ENCODE results near the gene MPPED2. TPM values are rescaled to one million over a fixed set of nuclear protein-coding genes. Genes with fewer than 3 reads are reported as not detected.

MPPED2 gene
- total RNA-seq, 5 donors from 2014 or later (not counting 1 experiment from before 2014, with no cell fraction given): 0.58 to 8.1 (median 0.99) TPM

DNA sequence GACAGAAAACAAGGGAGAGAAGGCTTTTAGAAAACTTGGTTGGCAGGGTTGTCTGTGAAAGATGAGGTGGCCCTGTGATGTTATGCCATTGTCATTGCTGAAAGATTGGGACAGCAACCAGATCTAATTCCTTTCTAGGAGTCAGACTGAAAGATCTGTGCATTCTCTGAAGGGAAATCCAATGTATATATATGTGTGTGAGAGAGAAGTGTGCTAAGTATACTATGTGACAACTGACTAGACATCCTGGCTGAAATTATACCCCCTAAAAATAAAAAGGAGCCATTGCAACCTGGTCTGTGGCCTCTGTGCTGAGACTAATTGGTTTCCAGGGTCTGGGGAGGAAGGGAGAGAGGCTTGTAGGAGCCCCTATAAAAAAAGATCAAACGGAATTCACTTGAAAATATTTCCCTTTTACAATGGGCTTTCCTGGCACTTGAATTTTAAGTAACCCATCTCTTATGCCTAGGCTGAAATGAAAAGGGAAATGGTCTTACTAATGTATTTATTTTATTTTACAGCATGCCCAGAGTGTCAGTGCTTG, 1.2 kb upstream of the MPPED2 start:
- ChIA-PET CTCF (no interaction called here), POLR2A (no interaction called here)
- H3K4me3 Mint-ChIP-seq: peak overlapping the region in 2 of 3 donors; percentile 18 to 65
- peaks cover 2 to 23% (median 11%) of the 10 kb centered on the region in 3 donors for H3K4me1 Mint-ChIP-seq
- Histone ChIP-seq H3K27ac (ENCODE audit: low read length) (no peak overlapping the region), H3K4me1 (ENCODE audit: control insufficient read depth in 1 of 2, extremely low read depth in 1 of 2, insufficient read depth in 2 of 2, low read length in 2 of 2) (peaks cover 2 to 3% of the 10 kb centered on the region in 2 experiments), H3K9me3 (no peaks in the 10 kb centered on the region), H3K36me3 (ENCODE audit: control insufficient read depth in 2 of 2, extremely low read depth in 1 of 2, insufficient read depth in 1 of 2, low read length in 1 of 2) (no peaks in the 10 kb centered on the region), H3K4me3 (ENCODE audit: control insufficient read depth in 1 of 2, extremely low read depth in 1 of 2, low read length in 1 of 2) (no peak overlapping the region), H3K27me3 (replicated peaks in 1 of 2; ENCODE audit: control insufficient read depth in 2 of 2, extremely low read depth in 1 of 2, insufficient read depth in 2 of 2, low read length in 1 of 2) (peaks cover 9 to 27% of the 10 kb centered on the region in 2 experiments)
- ATAC-seq (replicated peaks in 1 of 4) (no peak), DNase-seq (no peak)
- no peak overlapping the region for H3K27ac Mint-ChIP-seq
- H3K27me3 Mint-ChIP-seq: peaks cover 14 to 39% of the 10 kb centered on the region in 2 donors
- no peaks in the 10 kb centered on the region for H3K9me3 Mint-ChIP-seq
- no peaks in the 10 kb centered on the region for H3K36me3 Mint-ChIP-seq
- no CpG with 5 or more reads among the region's 1 CpG for WGBS (ENCODE audit: insufficient coverage)

DNA sequence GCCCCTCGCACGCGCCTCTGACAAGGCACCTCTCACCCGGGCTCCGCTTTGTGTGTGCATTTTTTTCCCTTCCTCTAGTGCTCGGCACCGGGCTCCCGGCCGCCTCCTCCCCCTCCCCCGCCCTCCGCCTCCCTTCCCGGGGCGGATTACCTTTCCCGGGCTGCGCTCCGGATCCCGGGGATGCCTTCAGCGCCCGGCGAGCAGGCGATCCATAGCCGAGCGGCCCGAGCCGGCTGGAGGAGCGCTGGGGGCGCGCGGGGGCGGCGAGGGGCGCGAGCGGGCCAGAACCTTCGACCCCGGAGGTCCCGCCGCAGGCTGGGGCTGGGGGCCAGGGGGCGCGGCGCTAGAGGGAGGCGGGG, 282 bp downstream of the MPPED2 start:
- peaks cover 9 to 27% of the 10 kb centered on the region in 2 experiments for H3K27me3 ChIP-seq (replicated peaks in 1 of 2; ENCODE audit: control insufficient read depth in 2 of 2, extremely low read depth in 1 of 2, insufficient read depth in 2 of 2, low read length in 1 of 2)
- peaks cover 2 to 3% of the 10 kb centered on the region in 2 experiments for H3K4me1 ChIP-seq (ENCODE audit: control insufficient read depth in 1 of 2, extremely low read depth in 1 of 2, insufficient read depth in 2 of 2, low read length in 2 of 2)
- peaks cover 17 to 43% of the 10 kb centered on the region in 2 donors for H3K27me3 Mint-ChIP-seq
- H3K27ac Mint-ChIP-seq: no peak overlapping the region
- H3K4me3 ChIP-seq (ENCODE audit: control insufficient read depth in 1 of 2, extremely low read depth in 1 of 2, low read length in 1 of 2): peak overlapping the region in 1 of 2 donors; percentile 38
- DNase-seq (no peak), ATAC-seq (replicated peaks in 1 of 4) (peak in 2 of 4 experiments; percentile 13 to 28)
- H3K36me3 Mint-ChIP-seq: no peaks in the 10 kb centered on the region
- no peaks in the 10 kb centered on the region for H3K36me3 ChIP-seq (ENCODE audit: control insufficient read depth in 2 of 2, extremely low read depth in 1 of 2, insufficient read depth in 1 of 2, low read length in 1 of 2)
- no peaks in the 10 kb centered on the region for H3K9me3 Mint-ChIP-seq
- 1% methylated on average over 24 of the region's 42 CpGs for WGBS (ENCODE audit: insufficient coverage)
- CTCF ChIA-PET: no interaction called here
- H3K4me1 Mint-ChIP-seq: peaks cover 2 to 24% (median 11%) of the 10 kb centered on the region in 3 donors
- POLR2A ChIA-PET: no interaction called here
- H3K9me3 ChIP-seq: no peaks in the 10 kb centered on the region
- peak overlapping the region in 2 of 3 donors; percentile 47 to 65 for H3K4me3 Mint-ChIP-seq
- H3K27ac ChIP-seq (ENCODE audit: low read length): no peak overlapping the region

DNA sequence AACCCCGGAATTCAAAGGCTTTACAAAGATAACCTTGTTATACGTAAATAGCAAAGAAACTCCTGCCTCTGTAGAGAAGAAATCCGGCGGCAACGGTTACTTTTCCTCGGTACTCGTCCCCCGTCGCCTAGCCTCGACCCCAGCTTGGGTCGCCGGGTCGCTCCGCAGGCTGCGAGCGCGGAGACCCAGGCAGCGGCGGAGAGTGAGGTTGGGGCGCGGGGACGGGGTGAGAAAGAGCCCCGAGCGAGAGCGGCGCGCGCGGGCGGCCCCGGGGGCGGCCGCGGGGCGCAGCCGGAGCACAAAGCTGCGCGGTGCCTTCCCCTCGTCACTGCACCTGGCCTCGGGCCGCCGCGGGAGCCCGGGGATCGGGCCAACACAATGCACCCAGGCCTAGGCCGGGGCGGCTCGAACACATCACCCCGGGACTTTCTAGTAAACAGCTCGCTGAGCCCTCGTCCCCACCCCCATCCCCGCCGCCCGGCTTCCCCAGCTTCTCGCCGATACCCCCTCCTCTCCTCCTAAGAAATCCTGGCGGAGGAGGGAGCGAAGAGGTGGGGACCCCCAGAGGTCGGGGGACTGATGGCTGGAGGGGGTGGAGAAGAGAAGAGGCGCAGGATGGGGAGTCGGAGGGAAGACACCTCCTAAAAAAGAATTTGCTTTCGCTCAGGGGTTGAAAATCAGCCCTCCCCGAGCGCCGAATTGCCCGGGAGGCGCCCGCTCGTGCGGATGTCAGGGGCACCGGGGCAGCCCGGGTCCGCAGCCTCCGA, 845 bp downstream of the MPPED2 start:
- peak; percentile 40 to 69 (median 46) for ATAC-seq (replicated peaks in 1 of 4)
- H3K27me3 Mint-ChIP-seq: peaks cover 17 to 43% of the 10 kb centered on the region in 2 donors
- Histone ChIP-seq H3K27ac (ENCODE audit: low read length) (no peak overlapping the region), H3K27me3 (replicated peaks in 1 of 2; ENCODE audit: control insufficient read depth in 2 of 2, extremely low read depth in 1 of 2, insufficient read depth in 2 of 2, low read length in 1 of 2) (peaks cover 9 to 27% of the 10 kb centered on the region in 2 experiments), H3K36me3 (ENCODE audit: control insufficient read depth in 2 of 2, extremely low read depth in 1 of 2, insufficient read depth in 1 of 2, low read length in 1 of 2) (no peaks in the 10 kb centered on the region), H3K9me3 (no peaks in the 10 kb centered on the region), H3K4me1 (ENCODE audit: control insufficient read depth in 1 of 2, extremely low read depth in 1 of 2, insufficient read depth in 2 of 2, low read length in 2 of 2) (peaks cover 2 to 3% of the 10 kb centered on the region in 2 experiments), H3K4me3 (ENCODE audit: control insufficient read depth in 1 of 2, extremely low read depth in 1 of 2, low read length in 1 of 2) (peak overlapping the region in 1 of 2 donors; percentile 40)
- peak overlapping the region in 2 of 3 donors; percentile 25 to 65 for H3K4me3 Mint-ChIP-seq
- ChIA-PET CTCF (no interaction called here), POLR2A (no interaction called here)
- DNase-seq: peak in 3 of 35 experiments; percentile 2 to 14 (median 6)
- no peaks in the 10 kb centered on the region for H3K36me3 Mint-ChIP-seq
- H3K9me3 Mint-ChIP-seq: no peaks in the 10 kb centered on the region
- no peak overlapping the region for H3K27ac Mint-ChIP-seq
- 2% methylated on average over 57 of the region's 74 CpGs for WGBS (ENCODE audit: insufficient coverage)
- H3K4me1 Mint-ChIP-seq: peaks cover 2 to 24% (median 11%) of the 10 kb centered on the region in 3 donors

DNA sequence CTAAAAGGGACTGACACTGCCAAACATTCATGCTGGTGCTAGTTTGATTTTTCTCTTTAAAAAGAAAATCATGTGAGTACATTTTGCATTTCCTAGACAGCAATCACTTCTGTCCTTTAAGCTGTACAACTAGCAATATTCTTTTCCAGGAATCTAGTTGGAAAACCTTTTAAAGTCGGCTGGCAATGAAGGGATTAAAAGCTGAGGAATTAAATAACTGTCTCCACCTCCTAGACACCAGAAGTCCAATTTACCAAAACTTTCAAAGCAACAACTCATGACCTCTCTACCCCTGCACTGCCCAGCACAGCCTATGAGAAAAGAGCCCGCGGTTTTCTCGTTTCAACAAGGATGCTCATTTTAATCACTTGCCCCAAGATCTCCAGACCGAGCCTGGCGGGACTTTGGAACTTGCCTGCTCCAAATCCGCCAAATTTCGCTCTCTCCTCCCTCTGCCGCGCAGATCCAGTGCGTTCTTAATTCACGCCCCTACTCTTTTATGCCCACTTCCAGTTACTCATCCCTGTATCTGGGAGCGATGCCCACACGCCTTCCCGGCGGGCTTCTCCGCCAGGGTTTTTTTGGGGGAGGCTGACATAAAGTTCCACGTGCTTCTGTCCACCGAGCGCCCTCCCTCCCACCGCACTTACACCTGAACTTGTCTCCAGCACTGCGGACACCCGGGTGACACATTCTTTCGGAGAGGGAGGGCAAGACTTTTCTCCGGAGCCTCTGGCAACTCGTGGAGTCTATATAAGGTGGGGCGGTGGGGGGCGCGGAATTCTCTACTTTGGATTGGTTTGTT, 2.5 kb downstream of the MPPED2 start:
- H3K36me3 Mint-ChIP-seq: no peaks in the 10 kb centered on the region
- Histone ChIP-seq H3K27ac (ENCODE audit: low read length) (no peak overlapping the region), H3K4me1 (ENCODE audit: control insufficient read depth in 1 of 2, extremely low read depth in 1 of 2, insufficient read depth in 2 of 2, low read length in 2 of 2) (peaks cover 2 to 3% of the 10 kb centered on the region in 2 experiments), H3K27me3 (replicated peaks in 1 of 2; ENCODE audit: control insufficient read depth in 2 of 2, extremely low read depth in 1 of 2, insufficient read depth in 2 of 2, low read length in 1 of 2) (peaks cover 9 to 27% of the 10 kb centered on the region in 2 experiments), H3K9me3 (no peaks in the 10 kb centered on the region), H3K4me3 (ENCODE audit: control insufficient read depth in 1 of 2, extremely low read depth in 1 of 2, low read length in 1 of 2) (no peak overlapping the region), H3K36me3 (ENCODE audit: control insufficient read depth in 2 of 2, extremely low read depth in 1 of 2, insufficient read depth in 1 of 2, low read length in 1 of 2) (no peaks in the 10 kb centered on the region)
- ATAC-seq (replicated peaks in 1 of 4) (no peak), DNase-seq (no peak)
- POLR2A ChIA-PET: no interaction called here
- H3K4me1 Mint-ChIP-seq: peaks cover 2 to 24% (median 11%) of the 10 kb centered on the region in 3 donors
- peaks cover 17 to 41% of the 10 kb centered on the region in 2 donors for H3K27me3 Mint-ChIP-seq
- no peaks in the 10 kb centered on the region for H3K9me3 Mint-ChIP-seq
- peak overlapping the region in 1 of 3 donors; percentile 65 for H3K4me3 Mint-ChIP-seq
- WGBS (ENCODE audit: insufficient coverage): 85% methylated on average over 9 of the region's 29 CpGs
- H3K27ac Mint-ChIP-seq: no peak overlapping the region
- CTCF ChIA-PET: no interaction called here

GRCh38 chr11:30582726-30583125, 3.4 kb downstream of the MPPED2 start:
- ATAC-seq (replicated peaks in 1 of 4) (no peak), DNase-seq (no peak)
- Histone ChIP-seq H3K9me3 (no peaks in the 10 kb centered on the region), H3K4me3 (ENCODE audit: control insufficient read depth in 1 of 2, extremely low read depth in 1 of 2, low read length in 1 of 2) (no peak overlapping the region), H3K36me3 (ENCODE audit: control insufficient read depth in 2 of 2, extremely low read depth in 1 of 2, insufficient read depth in 1 of 2, low read length in 1 of 2) (no peaks in the 10 kb centered on the region), H3K27ac (ENCODE audit: low read length) (no peak overlapping the region), H3K4me1 (ENCODE audit: control insufficient read depth in 1 of 2, extremely low read depth in 1 of 2, insufficient read depth in 2 of 2, low read length in 2 of 2) (peaks cover 2 to 3% of the 10 kb centered on the region in 2 experiments), H3K27me3 (replicated peaks in 1 of 2; ENCODE audit: control insufficient read depth in 2 of 2, extremely low read depth in 1 of 2, insufficient read depth in 2 of 2, low read length in 1 of 2) (peaks cover 8 to 27% of the 10 kb centered on the region in 2 experiments)
- Mint-ChIP-seq H3K36me3 (no peaks in the 10 kb centered on the region), H3K9me3 (no peaks in the 10 kb centered on the region), H3K4me1 (peaks cover 2 to 24% (median 11%) of the 10 kb centered on the region in 3 donors), H3K27ac (no peak overlapping the region), H3K4me3 (peak overlapping the region in 1 of 3 donors; percentile 65), H3K27me3 (peaks cover 17 to 40% of the 10 kb centered on the region in 2 donors)
- 33% methylated on average over 1 of the region's 4 CpGs for WGBS (ENCODE audit: insufficient coverage)
- ChIA-PET POLR2A (no interaction called here), CTCF (no interaction called here)

- 88% methylated on average over 1 of the region's 3 CpGs for WGBS (ENCODE audit: insufficient coverage)
- H3K27me3 ChIP-seq (replicated peaks in 1 of 2; ENCODE audit: control insufficient read depth in 2 of 2, extremely low read depth in 1 of 2, insufficient read depth in 2 of 2, low read length in 1 of 2): peaks cover 0 to 25% of the 10 kb centered on the region in 2 experiments
- CTCF ChIA-PET: interaction anchor here in 1 of 2 donors (0.6 kb wide), 1 partner anchor 71 kb away, joined by 3 read pairs; no protein-coding TSS in a partner anchor
- H3K36me3 ChIP-seq (ENCODE audit: control insufficient read depth in 2 of 2, extremely low read depth in 1 of 2, insufficient read depth in 1 of 2, low read length in 1 of 2): no peaks in the 10 kb centered on the region
- H3K27ac Mint-ChIP-seq: no peak overlapping the region
- H3K4me3 ChIP-seq (ENCODE audit: control insufficient read depth in 1 of 2, extremely low read depth in 1 of 2, low read length in 1 of 2): no peak overlapping the region
- no peaks in the 10 kb centered on the region for H3K36me3 Mint-ChIP-seq
- ATAC-seq (replicated peaks in 1 of 4) (no peak), DNase-seq (no peak)
- peaks cover 0 to 3% of the 10 kb centered on the region in 2 experiments for H3K4me1 ChIP-seq (ENCODE audit: control insufficient read depth in 1 of 2, extremely low read depth in 1 of 2, insufficient read depth in 2 of 2, low read length in 2 of 2)
- H3K9me3 Mint-ChIP-seq: no peaks in the 10 kb centered on the region
- peaks cover 0 to 15% (median 5%) of the 10 kb centered on the region in 3 donors for H3K4me1 Mint-ChIP-seq
- H3K27me3 Mint-ChIP-seq: peaks cover 8 to 32% of the 10 kb centered on the region in 2 donors
- no peaks in the 10 kb centered on the region for H3K9me3 ChIP-seq
- POLR2A ChIA-PET: no interaction called here
- H3K4me3 Mint-ChIP-seq: no peak overlapping the region
- no peak overlapping the region for H3K27ac ChIP-seq (ENCODE audit: low read length)
Measured at GRCh38 chr11:30581675-30582074, 4.5 kb downstream of the MPPED2 start.

All from T-cell (primary cell).